Endothelial cell (in vitro differentiated cells): ENCODE measurements around the gene ZNF219. TPM values are rescaled to one million over a fixed set of nuclear protein-coding genes. Genes with fewer than 3 reads are reported as not detected.
A peak's percentile ranks its signal among the peaks of the same experiment; 100 is the strongest.
"Not testable (repeated sequence)": the region's sequence is repeated elsewhere in the genome, so short reads cannot be mapped to it uniquely, and the experiment has no call there.

Source experiments
- DNase-seq: peaks from one replicate; pipeline ENCODE4 v3.0.0; 2021; ENCODE audit warnings: low spot score
- H3K27ac Mint-ChIP-seq: one replicate; pipeline ENCODE4 v1.8.0; 2021; ENCODE audit warnings: mixed read lengths, inconsistent platforms; ENCODE audit not compliant: unreplicated experiment
- H3K27me3 Mint-ChIP-seq: one replicate; pipeline ENCODE4 v1.8.0; 2021; ENCODE audit warnings: mild to moderate bottlenecking, moderate library complexity, mixed read lengths, inconsistent platforms; ENCODE audit not compliant: unreplicated experiment
- H3K36me3 Mint-ChIP-seq: one replicate; pipeline ENCODE4 v1.8.0; 2021; ENCODE audit warnings: mild to moderate bottlenecking, low read depth, mixed read lengths, inconsistent platforms; ENCODE audit not compliant: unreplicated experiment
- H3K4me1 Mint-ChIP-seq: one replicate; pipeline ENCODE4 v1.8.0; 2021; ENCODE audit warnings: mild to moderate bottlenecking, mixed read lengths, inconsistent platforms; ENCODE audit not compliant: unreplicated experiment
- H3K4me3 Mint-ChIP-seq: one replicate; pipeline ENCODE4 v1.8.0; 2021; ENCODE audit warnings: mild to moderate bottlenecking, mixed read lengths, inconsistent platforms; ENCODE audit not compliant: unreplicated experiment
- H3K9me3 Mint-ChIP-seq: one replicate; pipeline ENCODE4 v1.8.0; 2021; ENCODE audit warnings: mixed read lengths, inconsistent platforms; ENCODE audit not compliant: unreplicated experiment
- total RNA-seq: library from RNA; stranded (reverse); fragmentation: NEBNext Ultra II Directional; extraction: Animal tissue kit (Norgen Biotek cat#: 25700); gene quantifications from one replicate; pipeline ENCODE4 v1.2.1, GENCODE V29; 2021; ENCODE audit not compliant: unreplicated experiment
- TF ChIP-seq, protein P1 (sequence below): fragments of 200-600 bp; sonication (generic); IDR thresholded peaks from one replicate; pipeline ENCODE4 v1.5.0; 2021; ENCODE audit warnings: antibody characterized with exemption; ENCODE audit not compliant: unreplicated experiment

Gene ZNF219
- total RNA-seq, 1 donor from 2014 or later = 27.0 TPM

DNA sequence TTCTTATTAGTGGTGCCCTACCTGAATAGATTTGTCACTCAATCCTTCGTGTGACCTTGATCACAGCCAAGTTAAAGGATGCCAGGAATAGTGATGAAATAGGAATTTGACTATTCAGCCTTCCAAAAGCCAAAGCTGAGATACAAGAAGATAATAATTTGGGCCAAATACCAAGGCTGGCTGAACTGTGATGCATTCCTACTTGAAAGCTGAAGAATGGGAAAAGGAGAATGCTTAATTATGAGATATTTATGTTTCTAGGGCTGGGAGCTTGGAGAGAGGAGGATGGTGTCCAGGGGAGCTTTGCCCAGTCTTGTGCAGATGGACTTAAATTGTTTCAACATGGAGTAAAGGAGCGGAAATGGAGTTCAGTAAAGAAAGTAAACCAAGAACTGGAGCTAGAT, 51.1 kb downstream of the ZNF219 start:
- TF ChIP-seq, protein P1, sequence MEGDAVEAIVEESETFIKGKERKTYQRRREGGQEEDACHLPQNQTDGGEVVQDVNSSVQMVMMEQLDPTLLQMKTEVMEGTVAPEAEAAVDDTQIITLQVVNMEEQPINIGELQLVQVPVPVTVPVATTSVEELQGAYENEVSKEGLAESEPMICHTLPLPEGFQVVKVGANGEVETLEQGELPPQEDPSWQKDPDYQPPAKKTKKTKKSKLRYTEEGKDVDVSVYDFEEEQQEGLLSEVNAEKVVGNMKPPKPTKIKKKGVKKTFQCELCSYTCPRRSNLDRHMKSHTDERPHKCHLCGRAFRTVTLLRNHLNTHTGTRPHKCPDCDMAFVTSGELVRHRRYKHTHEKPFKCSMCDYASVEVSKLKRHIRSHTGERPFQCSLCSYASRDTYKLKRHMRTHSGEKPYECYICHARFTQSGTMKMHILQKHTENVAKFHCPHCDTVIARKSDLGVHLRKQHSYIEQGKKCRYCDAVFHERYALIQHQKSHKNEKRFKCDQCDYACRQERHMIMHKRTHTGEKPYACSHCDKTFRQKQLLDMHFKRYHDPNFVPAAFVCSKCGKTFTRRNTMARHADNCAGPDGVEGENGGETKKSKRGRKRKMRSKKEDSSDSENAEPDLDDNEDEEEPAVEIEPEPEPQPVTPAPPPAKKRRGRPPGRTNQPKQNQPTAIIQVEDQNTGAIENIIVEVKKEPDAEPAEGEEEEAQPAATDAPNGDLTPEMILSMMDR = no peak
- DNase-seq = no peak
- Mint-ChIP-seq H3K4me1 (peaks cover 19% of the 10 kb centered on the region), H3K4me3 (no peak overlapping the region), H3K27ac (no peak overlapping the region), H3K36me3 (no peaks in the 10 kb centered on the region), H3K9me3 (no peaks in the 10 kb centered on the region), H3K27me3 (peaks cover 9% of the 10 kb centered on the region)

DNA sequence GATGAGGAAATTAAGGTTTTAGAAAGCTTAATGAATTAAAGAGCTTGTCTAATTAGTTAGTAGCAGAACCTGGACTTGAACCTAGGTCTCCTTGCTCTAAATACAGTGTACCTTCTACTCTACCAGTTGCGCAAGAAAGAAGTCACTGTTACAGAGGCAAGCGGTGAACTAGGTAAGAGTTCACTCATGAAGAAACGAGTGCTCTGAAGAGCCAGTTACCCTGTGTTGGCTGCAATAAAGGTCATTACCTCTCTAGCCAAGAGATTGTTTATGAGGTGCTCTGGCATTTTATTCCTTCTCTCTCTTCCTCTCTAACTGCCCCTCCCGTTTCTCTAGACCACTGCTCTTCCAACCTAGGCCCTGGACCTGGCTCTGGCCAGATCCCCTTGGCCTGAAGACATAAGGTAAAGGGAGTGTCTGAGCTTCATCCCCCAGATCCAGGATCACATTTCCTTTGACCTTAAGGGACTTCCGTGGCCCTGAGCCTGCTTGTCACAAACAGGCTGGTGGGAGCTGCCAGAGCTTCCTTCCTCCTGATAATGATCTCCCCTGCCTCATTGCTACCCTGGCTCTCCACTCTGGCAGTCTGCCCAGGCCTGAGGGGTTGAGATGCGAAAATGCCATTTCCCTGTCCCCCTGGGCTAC, 54.4 kb downstream of the ZNF219 start:
- Mint-ChIP-seq H3K4me3 (no peak overlapping the region), H3K27ac (peak overlapping the region; percentile 38), H3K4me1 (peaks cover 34% of the 10 kb centered on the region), H3K36me3 (no peaks in the 10 kb centered on the region), H3K9me3 (no peaks in the 10 kb centered on the region), H3K27me3 (peaks cover 11% of the 10 kb centered on the region)
- TF ChIP-seq, protein P1 = no peak
- no peak for DNase-seq

DNA sequence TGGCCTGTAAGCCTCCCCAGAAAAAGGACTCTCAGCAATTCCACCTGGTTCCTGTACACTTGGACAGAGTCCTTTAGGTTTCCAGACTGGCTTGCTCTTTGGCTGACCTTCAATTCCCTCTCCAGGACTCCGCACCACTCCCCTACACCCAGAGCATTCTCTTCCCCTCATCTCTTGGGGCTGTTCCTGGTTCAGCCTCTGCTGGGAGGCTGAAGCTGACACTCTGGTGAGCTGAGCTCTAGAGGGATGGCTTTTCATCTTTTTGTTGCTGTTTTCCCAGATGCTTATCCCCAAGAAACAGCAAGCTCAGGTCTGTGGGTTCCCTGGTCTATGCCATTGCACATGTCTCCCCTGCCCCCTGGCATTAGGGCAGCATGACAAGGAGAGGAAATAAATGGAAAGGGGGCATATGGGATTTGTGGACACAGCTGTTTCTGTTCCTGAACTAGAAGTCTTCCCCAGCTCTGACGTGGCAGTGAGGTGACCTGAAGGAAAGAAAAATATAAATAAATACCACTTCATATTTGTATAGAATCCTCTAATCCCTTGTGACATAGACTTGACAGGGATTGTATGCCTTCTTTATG, 55.0 kb downstream of the ZNF219 start:
- TF ChIP-seq, protein P1 = no peak
- H3K4me1 Mint-ChIP-seq = peaks cover 39% of the 10 kb centered on the region
- peaks cover 11% of the 10 kb centered on the region for H3K27me3 Mint-ChIP-seq
- no peak overlapping the region for H3K4me3 Mint-ChIP-seq
- H3K27ac Mint-ChIP-seq = no peak overlapping the region
- H3K36me3 Mint-ChIP-seq = no peaks in the 10 kb centered on the region
- H3K9me3 Mint-ChIP-seq = no peaks in the 10 kb centered on the region
- DNase-seq = no peak

DNA sequence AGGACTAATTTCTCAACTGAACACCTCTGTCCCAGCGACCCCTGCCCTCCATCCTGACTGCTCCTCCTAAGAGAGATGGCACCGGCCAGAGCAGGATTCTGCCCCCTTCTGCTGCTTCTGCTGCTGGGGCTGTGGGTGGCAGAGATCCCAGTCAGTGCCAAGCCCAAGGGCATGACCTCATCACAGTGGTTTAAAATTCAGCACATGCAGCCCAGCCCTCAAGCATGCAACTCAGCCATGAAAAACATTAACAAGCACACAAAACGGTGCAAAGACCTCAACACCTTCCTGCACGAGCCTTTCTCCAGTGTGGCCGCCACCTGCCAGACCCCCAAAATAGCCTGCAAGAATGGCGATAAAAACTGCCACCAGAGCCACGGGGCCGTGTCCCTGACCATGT, 55.5 kb downstream of the ZNF219 start:
- no peak overlapping the region for H3K27ac Mint-ChIP-seq
- H3K4me1 Mint-ChIP-seq = peaks cover 42% of the 10 kb centered on the region
- H3K4me3 Mint-ChIP-seq = no peak overlapping the region
- DNase-seq = no peak
- H3K9me3 Mint-ChIP-seq = no peaks in the 10 kb centered on the region
- peaks cover 11% of the 10 kb centered on the region for H3K27me3 Mint-ChIP-seq
- no peaks in the 10 kb centered on the region for H3K36me3 Mint-ChIP-seq
- TF ChIP-seq, protein P1 = no peak

DNA sequence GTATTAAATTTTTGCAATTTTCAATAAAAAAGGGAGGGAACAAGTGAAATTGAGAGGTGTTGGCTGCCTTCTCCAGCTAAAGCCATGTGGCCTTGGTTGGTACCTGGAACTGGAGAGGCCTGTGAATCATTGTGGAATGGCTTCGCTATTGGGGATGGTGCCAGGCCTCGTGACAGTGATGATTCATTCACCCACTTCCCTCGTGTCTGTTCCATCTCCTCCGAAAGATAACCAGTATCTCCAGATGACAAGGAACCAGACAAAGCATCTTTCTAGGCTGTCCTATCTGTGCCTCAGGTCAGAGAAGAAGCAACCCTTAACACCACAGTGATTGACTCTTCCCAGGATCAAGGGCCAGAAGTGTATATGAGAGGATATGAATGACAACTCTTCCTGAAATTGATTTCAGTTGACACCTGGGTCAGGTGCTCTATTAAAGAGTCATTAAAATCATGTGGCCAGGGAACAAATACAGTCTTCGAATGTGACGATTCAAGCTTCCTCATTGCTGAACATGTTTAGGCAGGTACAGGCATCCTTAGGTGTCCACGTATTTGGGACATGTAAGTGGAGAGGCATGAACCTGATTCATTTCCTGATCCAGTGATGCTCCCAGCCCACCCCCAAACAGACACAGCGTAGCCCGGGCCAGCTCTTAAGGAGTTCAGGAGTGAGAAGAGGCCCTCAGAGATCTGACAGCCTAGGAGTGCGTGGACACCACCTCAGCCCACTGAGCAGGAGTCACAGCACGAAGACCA, 56.6 kb downstream of the ZNF219 start, which contains the start of gene RNASE7:
Gene RNASE7 (plus strand): TSS at position 687 of the 758 bp plus-strand sequence. CDS start 631 bp downstream, outside the sequence.
- Mint-ChIP-seq H3K4me3 (no peak within 1 kb of the TSS), H3K4me1 (peaks cover 42% of the 10 kb centered on the region), H3K27me3 (peaks cover 12% of the 10 kb centered on the region), H3K36me3 (no peaks in the 10 kb centered on the region), H3K27ac (no peak within 1 kb of the TSS), H3K9me3 (no peaks in the 10 kb centered on the region)
- TF ChIP-seq, protein P1 = no peak
- DNase-seq = no peak

DNA sequence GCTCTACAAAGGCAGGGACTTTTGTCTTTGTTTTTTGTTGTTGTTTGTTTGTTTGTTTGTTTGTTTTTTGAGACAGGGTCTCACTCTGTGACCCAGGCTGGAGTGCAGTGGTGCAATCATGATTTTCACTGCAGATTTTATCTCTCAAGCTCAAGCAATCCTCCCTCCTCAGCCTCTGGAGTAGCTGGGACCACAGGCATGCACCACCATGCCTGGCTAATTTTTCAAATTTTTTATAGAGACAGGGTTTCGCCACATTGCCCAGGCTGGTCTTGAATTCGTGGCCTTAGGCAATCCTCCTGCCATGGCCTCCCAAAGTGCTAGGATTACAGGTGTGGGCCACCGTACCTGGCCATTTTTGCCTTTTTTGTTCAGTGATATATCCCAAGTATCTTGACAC, 57.5 kb downstream of the ZNF219 start:
- not testable (repeated sequence) for H3K4me3 Mint-ChIP-seq, DNase-seq, H3K27ac Mint-ChIP-seq, H3K36me3 Mint-ChIP-seq, H3K9me3 Mint-ChIP-seq
- Mint-ChIP-seq H3K27me3 (peaks cover 15% of the 10 kb centered on the region), H3K4me1 (peaks cover 42% of the 10 kb centered on the region)
